K562 (cell line): ENCODE data around the gene ABCA13. TPM values are rescaled to one million over a fixed set of nuclear protein-coding genes. Genes with fewer than 3 reads are reported as not detected.

Experiments
- ATAC-seq: fragments of 200-7000 bp; cut with Tn5 transposase; 3 replicates; pipeline ENCODE4 v1.9.1; 2020; ENCODE audit warnings: moderate library complexity
- BruUV-seq: library from RNA; stranded (reverse); fragments of 400-500 nt; replicated peaks from 2 replicates; lab custom pipeline; 2021; lab: Mats Ljungman, UMichigan
- CTCF ChIA-PET: fragments of 300-600 bp; formaldehyde crosslinking; extraction: SDS; loops from one replicate; lab custom pipeline; 2021; ENCODE audit warnings: low intra/inter-chr PET ratio; lab: Yijun Ruan, JAX
- POLR2A ChIA-PET: fragments of 300-600, 350-650 bp; sonication (Branson Sonifier 250); formaldehyde crosslinking; extraction: SDS; loops from one replicate; lab custom pipeline; 2021; ENCODE audit warnings: antibody characterized with exemption, inconsistent platforms; lab: Yijun Ruan, JAX
- DNase-seq, 4 experiments: peaks; one replicate each; pipeline versions ENCODE4 v3.0.0 to v3.0.0-alpha.2; 2011 to 2018; ENCODE audit warnings: low spot score in 3 of 4, mixed read lengths in 3 of 4; ENCODE audit errors: extremely low read depth in 1 of 4
- FAIRE-seq: peaks from 2 replicates; lab custom pipeline; 2011; peaks lifted over from hg19 to GRCh38; lab: Jason Lieb, UNC
- H2AFZ ChIP-seq: 2 replicates; pipeline ENCODE4 v1.6.0; 2011; ENCODE audit warnings: low read depth, low read length, control low read depth, inconsistent platforms
- H3K27ac ChIP-seq: fragments of 200-600 bp; 3 replicates; pipeline ENCODE4 v1.8.0; 2011; ENCODE audit warnings: low read depth, mild to moderate bottlenecking, control low read depth, inconsistent platforms, low read length, moderate library complexity, mixed read lengths; ENCODE audit errors: extremely low read depth
- H3K27me3 ChIP-seq, 2 experiments: fragments of 300-600 bp in 1 of 2; 2 replicates in 1 of 2; 3 replicates in 1 of 2; pipeline versions ENCODE4 v1.6.0 to v1.8.0; 2011; ENCODE audit warnings: inconsistent platforms in 2 of 2, low read length in 2 of 2, mild to moderate bottlenecking in 1 of 2, mixed read lengths in 1 of 2, moderate library complexity in 1 of 2; ENCODE audit not compliant: control insufficient read depth in 2 of 2, insufficient read depth in 2 of 2
- H3K36me3 ChIP-seq: fragments of 300-600 bp; 3 replicates; pipeline ENCODE4 v1.8.0; 2011; ENCODE audit warnings: mild to moderate bottlenecking, low read length, inconsistent platforms; ENCODE audit not compliant: control insufficient read depth, insufficient read depth
- H3K4me1 ChIP-seq, 2 experiments: fragments of 200-600 bp in 1 of 2; replicated peaks in 1 of 2; 2 replicates in 1 of 2; 3 replicates in 1 of 2; pipeline versions ENCODE4 v1.5.1 to v1.8.0; 2011; ENCODE audit warnings: inconsistent platforms in 2 of 2, low read length in 2 of 2, mild to moderate bottlenecking in 1 of 2, mixed read lengths in 1 of 2, moderate library complexity in 1 of 2; ENCODE audit not compliant: control insufficient read depth in 2 of 2, insufficient read depth in 2 of 2
- H3K4me2 ChIP-seq: 2 replicates; pipeline ENCODE4 v1.6.1; 2011; ENCODE audit warnings: low read length, control low read depth, inconsistent platforms, mixed read lengths; ENCODE audit not compliant: insufficient read depth
- H3K4me3 ChIP-seq: fragments of 200-600 bp; sonication (generic), shearing (Covaris generic); 2 replicates; pipeline ENCODE4 v1.5.1; 2016; ENCODE audit warnings: control low read depth, inconsistent platforms
- H3K79me2 ChIP-seq: fragments of 200-600 bp; 3 replicates; pipeline ENCODE4 v1.8.0; 2011; ENCODE audit warnings: low read length, inconsistent platforms; ENCODE audit not compliant: control insufficient read depth, insufficient read depth
- H3K9ac ChIP-seq, 2 experiments: 2 replicates each; pipeline versions ENCODE4 v1.6.0 to v1.6.1; 2011; ENCODE audit warnings: low read depth in 2 of 2, low read length in 2 of 2, control low read depth in 1 of 2, inconsistent platforms in 1 of 2, mild to moderate bottlenecking in 1 of 2, mixed read lengths in 1 of 2; ENCODE audit not compliant: insufficient read depth in 1 of 2
- H3K9me1 ChIP-seq: one replicate; pipeline ENCODE4 v1.6.0; 2011; ENCODE audit warnings: inconsistent platforms, mild to moderate bottlenecking, low read length, moderate library complexity; ENCODE audit not compliant: control insufficient read depth, insufficient read depth
- H3K9me3 ChIP-seq: replicated peaks from 2 replicates; pipeline ENCODE4 v1.5.1; 2011; ENCODE audit warnings: low read depth, low read length, inconsistent platforms; ENCODE audit not compliant: control insufficient read depth, insufficient read depth
- H4K20me1 ChIP-seq: replicated peaks from 2 replicates; pipeline ENCODE4 v1.6.1; 2011; ENCODE audit warnings: low read length, inconsistent platforms, mixed read lengths; ENCODE audit not compliant: control insufficient read depth, insufficient read depth
- CXXC5 ChIP-seq: fragments of 250-450 bp; sonication (Bioruptor Pico); IDR thresholded peaks from 2 replicates; pipeline ENCODE4 v1.8.0; 2022; ENCODE audit warnings: inconsistent platforms, mild to moderate bottlenecking, moderate library complexity
- ELF2 ChIP-seq: fragments of 250-450 bp; sonication (Bioruptor Pico); IDR thresholded peaks from 2 replicates; pipeline ENCODE4 v1.5.0; 2021; ENCODE audit warnings: mild to moderate bottlenecking
- EP400 ChIP-seq: fragments of 450-650 bp; IDR thresholded peaks from 2 replicates; pipeline ENCODE4 v1.6.1; 2017; ENCODE audit warnings: antibody characterized with exemption, mild to moderate bottlenecking, moderate library complexity
- ERF ChIP-seq: fragments of 450-650 bp; formaldehyde crosslinking; IDR thresholded peaks from 2 replicates; pipeline ENCODE4 v1.4.0; 2020; ENCODE audit warnings: mild to moderate bottlenecking, mixed read lengths
- GABPB2 ChIP-seq: fragments of 250-450 bp; sonication (Bioruptor Pico); conservative IDR thresholded peaks from 2 replicates; pipeline ENCODE4 v1.5.1; 2021; ENCODE audit warnings: mild to moderate bottlenecking
- LCOR ChIP-seq: sonication (generic); formaldehyde crosslinking; IDR thresholded peaks from 2 replicates; pipeline ENCODE4 v1.8.0; 2022; ENCODE audit warnings: mild to moderate bottlenecking, missing genetic modification reagents
- NRF1 ChIP-seq, 2 experiments: fragments of 450-650 bp; IDR thresholded peaks in 1 of 2; conservative IDR thresholded peaks in 1 of 2; 2 replicates each; pipeline ENCODE4 v1.6.1; 2014; ENCODE audit warnings: mild to moderate bottlenecking in 2 of 2
- PML ChIP-seq: IDR thresholded peaks from 2 replicates; pipeline ENCODE4 v1.6.1; 2012; ENCODE audit warnings: low read length, inconsistent platforms
- PURB ChIP-seq: sonication (generic); formaldehyde crosslinking; IDR thresholded peaks from 2 replicates; pipeline ENCODE4 v1.9.0; 2021; ENCODE audit warnings: low read depth, mild to moderate bottlenecking, missing genetic modification reagents
- RNF219 ChIP-seq: fragments of 250-450 bp; sonication (Bioruptor Pico); IDR thresholded peaks from 2 replicates; pipeline ENCODE4 v1.5.0; 2022; ENCODE audit warnings: mild to moderate bottlenecking
- TAF9B ChIP-seq: fragments of 450-650 bp; IDR thresholded peaks from 2 replicates; pipeline ENCODE4 v1.6.1; 2018; ENCODE audit warnings: mild to moderate bottlenecking; ENCODE audit not compliant: partially characterized antibody
- ZBTB8A ChIP-seq: fragments of 450-650 bp; IDR thresholded peaks from 2 replicates; pipeline ENCODE4 v1.6.1; 2018; ENCODE audit warnings: mild to moderate bottlenecking, moderate library complexity; ENCODE audit not compliant: partially characterized antibody
- ZC3H4 ChIP-seq: sonication (generic); formaldehyde crosslinking; IDR thresholded peaks from 2 replicates; pipeline ENCODE4 v1.9.0; 2021; ENCODE audit warnings: missing genetic modification reagents, borderline replicate concordance
- ZNF644 ChIP-seq: fragments of 200-800 bp; sonication (Bioruptor generic); IDR thresholded peaks from 2 replicates; pipeline ENCODE4 v1.6.1; 2016; ENCODE audit warnings: low read depth, missing genetic modification characterization, missing compliant biosample characterization
- ZSCAN32 ChIP-seq: fragments of 450-650 bp; formaldehyde crosslinking; IDR thresholded peaks from 2 replicates; pipeline ENCODE4 v1.4.0; 2020; ENCODE audit warnings: mild to moderate bottlenecking, moderate library complexity
- WGBS: fragments of 100-300 bp; shearing (Covaris generic); methylation state at CpG from one replicate; pipeline ENCODE4 v1.1.6; 2016; ENCODE audit warnings: low coverage, mixed read lengths; ENCODE audit not compliant: insufficient coverage; ENCODE audit errors: missing lambda C conversion rate; 5-methylcytosine and 5-hydroxymethylcytosine counted together
- in situ Hi-C: fragments of 300-500 bp; cut with MboI; formaldehyde crosslinking; loops from 4 replicates; pipeline ENCODE4 v1.15.0; 2018; ENCODE audit warnings: inconsistent platforms, mixed read lengths
- intact Hi-C: fragments of 100-400 bp; cut with micrococcal nuclease; formaldehyde crosslinking; loops from 2 replicates; pipeline ENCODE4 v1.14.2; 2022
- polyA plus RNA-seq, 8 experiments: library from polyadenylated mRNA; depleted of rRNA in 4 of 8; stranded (reverse) in 5 of 8; unstranded in 3 of 8; fragments of >200 nt; fragmentation: Nextera tagmentation in 2 of 8; fragmentation: Illumina TruSeq in 1 of 8; extraction: Ambion mirVana in 2 of 8; extraction: Trizol in 1 of 8; gene quantifications; 2 replicates each; pipeline versions ENCODE4 v1.2.1 to v1.2.3, GENCODE V29; 2011 to 2014; ENCODE audit warnings: inconsistent platforms in 1 of 8, missing spikeins in 1 of 8
- total RNA-seq, 7 experiments: library from RNA; depleted of rRNA in 6 of 7; stranded (reverse); fragments of >200 nt in 6 of 7; fragmentation: Illumina TruSeq in 2 of 7; extraction: Trizol in 2 of 7; gene quantifications; 2 replicates each; pipeline versions ENCODE4 v1.2.1 to v1.2.3, GENCODE V29; 2011 to 2021; ENCODE audit warnings: low replicate concordance in 1 of 7

Gene ABCA13
- total and polyA plus RNA-seq, 9 of the 15 experiments (the other 6 are each of a cell fraction or from before 2014, with no cell fraction given), result 0.14 to 1.5 (median 0.38) TPM

GRCh38 chr7:48525736-48526732 is 354.8 kb downstream of the ABCA13 start:
- no peak overlapping the region for H3K4me2 ChIP-seq
- no peaks in the 10 kb centered on the region for H3K79me2 ChIP-seq
- ChIA-PET CTCF (no interaction called here), POLR2A (no interaction called here)
- WGBS, result 1% methylated on average over 3 of the region's 3 CpGs
- no TSS peak for BruUV-seq
- DNase-seq (no peak), FAIRE-seq (no peak), ATAC-seq (no peak)
- no peaks in the 10 kb centered on the region for H4K20me1 ChIP-seq
- no peak overlapping the region for H3K27ac ChIP-seq
- H3K9me1 ChIP-seq, result no peaks in the 10 kb centered on the region
- no peak overlapping the region for H2AFZ ChIP-seq
- no peaks in the 10 kb centered on the region for H3K27me3 ChIP-seq
- in situ Hi-C loops (no loop called here), intact Hi-C loops (no loop called here)
- no peak overlapping the region for H3K4me3 ChIP-seq
- no peak overlapping the region for H3K9ac ChIP-seq
- TF ChIP-seq GABPB2 (CRISPR knock-in tag), result no peak
- no peaks in the 10 kb centered on the region for H3K9me3 ChIP-seq
- no peaks in the 10 kb centered on the region for H3K4me1 ChIP-seq
- H3K36me3 ChIP-seq, result no peaks in the 10 kb centered on the region

- no peaks in the 10 kb centered on the region for H3K27me3 ChIP-seq
- no peaks in the 10 kb centered on the region for H3K4me1 ChIP-seq
- 17% methylated on average over 1 of the region's 1 CpG for WGBS
- H3K9me3 ChIP-seq, result no peaks in the 10 kb centered on the region
- ChIA-PET POLR2A (no interaction called here), CTCF (no interaction called here)
- in situ Hi-C loops (no loop called here), intact Hi-C loops (no loop called here)
- H2AFZ ChIP-seq, result no peak overlapping the region
- H3K9ac ChIP-seq, result no peak overlapping the region
- no peak overlapping the region for H3K4me2 ChIP-seq
- no peaks in the 10 kb centered on the region for H3K9me1 ChIP-seq
- H3K36me3 ChIP-seq, result no peaks in the 10 kb centered on the region
- H3K4me3 ChIP-seq, result no peak overlapping the region
- FAIRE-seq, result no peak
- H3K79me2 ChIP-seq, result no peaks in the 10 kb centered on the region
- no peak overlapping the region for H3K27ac ChIP-seq
- BruUV-seq, result no TSS peak
- ATAC-seq, result no peak
- DNase-seq, result no peak
- no peaks in the 10 kb centered on the region for H4K20me1 ChIP-seq
- TF ChIP-seq ZSCAN32 (CRISPR knock-in tag) (no peak), CXXC5 (CRISPR knock-in tag) (no peak), ZNF644 (tag) (no peak), EP400 (no peak), TAF9B (no peak), LCOR (no peak), PML (no peak), RNF219 (CRISPR knock-in tag) (no peak), NRF1 (conservative IDR thresholded peaks at IDR 0.05 in 1 of 2, IDR thresholded peaks at IDR 0.05 in 1 of 2) (no peak), ERF (CRISPR knock-in tag) (no peak), PURB (CRISPR knock-in tag) (no peak), ZC3H4 (CRISPR knock-in tag) (no peak), ELF2 (CRISPR knock-in tag) (no peak), ZBTB8A (no peak)
Measured at GRCh38 chr7:48528646-48529045, 357.4 kb downstream of the ABCA13 start.
